Chondrocyte (in vitro differentiated cells): ENCODE data around the gene IKBKG. TPM values are rescaled to one million over a fixed set of nuclear protein-coding genes. Genes with fewer than 3 reads are reported as not detected.
"Not testable (repeated sequence)": the region's sequence is repeated elsewhere in the genome, so short reads cannot be mapped to it uniquely, and the experiment has no call there.

Experiments
- DNase-seq: peaks from one replicate; pipeline ENCODE4 v3.0.0; 2021; ENCODE audit warnings: mixed read lengths, low spot score
- H3K27ac Mint-ChIP-seq: one replicate; pipeline ENCODE4 v1.8.0; 2021; ENCODE audit warnings: mild to moderate bottlenecking, moderate library complexity, mixed read lengths; ENCODE audit not compliant: unreplicated experiment
- H3K27me3 Mint-ChIP-seq: 2 replicates; pipeline ENCODE4 v1.8.0; 2021; ENCODE audit warnings: low read depth, mixed read lengths
- H3K36me3 Mint-ChIP-seq: 2 replicates; pipeline ENCODE4 v1.8.0; 2021; ENCODE audit warnings: low read depth, mixed read lengths
- H3K4me1 Mint-ChIP-seq: 2 replicates; pipeline ENCODE4 v1.8.0; 2021; ENCODE audit warnings: low read depth, mild to moderate bottlenecking, mixed read lengths
- H3K4me3 Mint-ChIP-seq: one replicate; pipeline ENCODE4 v1.8.0; 2021; ENCODE audit warnings: mild to moderate bottlenecking, moderate library complexity, mixed read lengths; ENCODE audit not compliant: unreplicated experiment
- H3K9me3 Mint-ChIP-seq: 2 replicates; pipeline ENCODE4 v1.8.0; 2021; ENCODE audit warnings: low read depth, mixed read lengths
- CTCF ChIP-seq: fragments of 200-600 bp; sonication (generic); IDR thresholded peaks from 2 replicates; pipeline ENCODE4 v1.5.0; 2021; ENCODE audit warnings: antibody characterized with exemption, mild to moderate bottlenecking, moderate library complexity
- total RNA-seq: library from RNA; stranded (reverse); gene quantifications from 3 replicates; pipeline ENCODE4 v1.2.1, GENCODE V29; 2021

IKBKG gene
- total RNA-seq, 1 donor from 2014 or later = 22.4 TPM

- not testable (repeated sequence) for H3K27ac Mint-ChIP-seq, H3K27me3 Mint-ChIP-seq, H3K4me3 Mint-ChIP-seq, H3K4me1 Mint-ChIP-seq, DNase-seq, H3K9me3 Mint-ChIP-seq, H3K36me3 Mint-ChIP-seq
Measured at GRCh38 chrX:154558896-154559295, 11.5 kb downstream of the IKBKG start.

- not testable (repeated sequence) for DNase-seq, H3K36me3 Mint-ChIP-seq, H3K27ac Mint-ChIP-seq, H3K4me1 Mint-ChIP-seq, H3K9me3 Mint-ChIP-seq, H3K4me3 Mint-ChIP-seq, H3K27me3 Mint-ChIP-seq
Measured at GRCh38 chrX:154560326-154560725, 12.9 kb downstream of the IKBKG start.

- H3K27me3 Mint-ChIP-seq, H3K4me3 Mint-ChIP-seq, H3K9me3 Mint-ChIP-seq, H3K36me3 Mint-ChIP-seq, H3K4me1 Mint-ChIP-seq, DNase-seq, H3K27ac Mint-ChIP-seq: not testable (repeated sequence)
Measured at GRCh38 chrX:154562295-154562694, 14.9 kb downstream of the IKBKG start.

- not testable (repeated sequence) for H3K27me3 Mint-ChIP-seq
Measured at GRCh38 chrX:154570361-154570760, 22.9 kb downstream of the IKBKG start.

GRCh38 chrX:154573061-154573460, 25.6 kb downstream of the IKBKG start:
- not testable (repeated sequence) for H3K27ac Mint-ChIP-seq, H3K9me3 Mint-ChIP-seq, H3K36me3 Mint-ChIP-seq, H3K4me1 Mint-ChIP-seq, H3K27me3 Mint-ChIP-seq, DNase-seq, H3K4me3 Mint-ChIP-seq

More at GRCh38 chrX:154570361-154570760, 22.9 kb downstream of the IKBKG start:
- not testable (repeated sequence) for H3K4me1 Mint-ChIP-seq, H3K9me3 Mint-ChIP-seq, H3K27ac Mint-ChIP-seq, H3K36me3 Mint-ChIP-seq, H3K4me3 Mint-ChIP-seq, DNase-seq

GRCh38 chrX:154575076-154575475, 27.7 kb downstream of the IKBKG start:
- not testable (repeated sequence) for DNase-seq, H3K27ac Mint-ChIP-seq, H3K9me3 Mint-ChIP-seq, H3K4me1 Mint-ChIP-seq, H3K4me3 Mint-ChIP-seq, H3K36me3 Mint-ChIP-seq, H3K27me3 Mint-ChIP-seq

- H3K4me1 Mint-ChIP-seq, H3K27me3 Mint-ChIP-seq, H3K9me3 Mint-ChIP-seq, H3K36me3 Mint-ChIP-seq, DNase-seq, H3K4me3 Mint-ChIP-seq, H3K27ac Mint-ChIP-seq: not testable (repeated sequence)
Measured at GRCh38 chrX:154582994-154583393, 35.6 kb downstream of the IKBKG start.

- not testable (repeated sequence) for H3K9me3 Mint-ChIP-seq, H3K4me3 Mint-ChIP-seq, H3K4me1 Mint-ChIP-seq, H3K36me3 Mint-ChIP-seq, DNase-seq, H3K27me3 Mint-ChIP-seq, H3K27ac Mint-ChIP-seq
Measured at GRCh38 chrX:154584585-154585183, 37.3 kb downstream of the IKBKG start, which contains the start of gene CTAG1A. Gene CTAG1A, plus strand, starts transcription at chrX:154585133. Its CDS starts 74 bp downstream, at chrX:154585207.

- not testable (repeated sequence) for H3K4me3 Mint-ChIP-seq, H3K27ac Mint-ChIP-seq, H3K36me3 Mint-ChIP-seq, H3K27me3 Mint-ChIP-seq, H3K4me1 Mint-ChIP-seq, DNase-seq
- H3K9me3 Mint-ChIP-seq = peaks cover 12% of the 10 kb centered on the region
Measured at GRCh38 chrX:154590415-154590814, 43.0 kb downstream of the IKBKG start.

- Mint-ChIP-seq H3K27ac (no peak overlapping the region), H3K9me3 (peaks cover 19% of the 10 kb centered on the region), H3K36me3 (no peaks in the 10 kb centered on the region), H3K27me3 (no peaks in the 10 kb centered on the region), H3K4me3 (no peak overlapping the region), H3K4me1 (peaks cover 21% of the 10 kb centered on the region)
- no peak for TF ChIP-seq CTCF
- peak; percentile 34 for DNase-seq
Measured at GRCh38 chrX:154592505-154592904, 45.1 kb downstream of the IKBKG start.
